Measurements from ENCODE around the gene LARP4.

- no peak for TF ChIP-seq POLR2A (IDR thresholded peaks at IDR 0.05)
- TF ChIP-seq CTCF (IDR thresholded peaks at IDR 0.05), result no peak
- no peak for TF ChIP-seq POLR2AphosphoS5 (IDR thresholded peaks at IDR 0.05)
- TF ChIP-seq EP300 (IDR thresholded peaks at IDR 0.05), result no peak
Observed at GRCh38 chr12:50452795-50453194, 52.1 kb downstream of the LARP4 start.

All from gastroesophageal sphincter (tissue), 3 donors.